ENCODE results near the gene CCDC17.

DNA sequence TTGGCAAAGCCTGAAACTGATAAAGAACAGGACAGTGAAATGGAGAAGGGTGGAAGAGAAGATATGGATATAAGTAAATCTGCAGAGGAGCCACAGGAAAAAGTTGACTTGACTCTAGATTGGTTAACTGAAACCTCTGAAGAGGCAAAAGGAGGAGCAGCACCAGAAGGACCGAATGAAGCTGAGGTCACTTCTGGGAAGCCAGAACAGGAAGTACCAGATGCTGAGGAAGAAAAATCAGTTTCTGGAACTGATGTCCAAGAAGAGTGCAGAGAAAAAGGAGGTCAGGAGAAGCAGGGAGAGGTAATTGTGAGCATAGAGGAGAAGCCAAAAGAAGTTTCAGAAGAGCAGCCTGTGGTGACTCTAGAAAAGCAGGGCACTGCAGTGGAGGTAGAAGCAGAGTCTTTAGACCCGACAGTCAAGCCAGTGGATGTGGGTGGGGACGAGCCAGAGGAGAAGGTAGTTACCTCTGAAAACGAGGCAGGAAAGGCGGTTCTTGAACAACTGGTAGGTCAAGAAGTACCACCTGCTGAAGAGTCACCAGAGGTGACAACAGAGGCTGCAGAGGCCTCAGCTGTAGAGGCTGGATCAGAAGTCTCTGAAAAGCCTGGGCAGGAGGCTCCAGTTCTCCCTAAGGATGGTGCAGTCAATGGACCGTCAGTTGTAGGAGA is 16.3 kb downstream of the CCDC17 start:
- TF ChIP-seq, protein P1, sequence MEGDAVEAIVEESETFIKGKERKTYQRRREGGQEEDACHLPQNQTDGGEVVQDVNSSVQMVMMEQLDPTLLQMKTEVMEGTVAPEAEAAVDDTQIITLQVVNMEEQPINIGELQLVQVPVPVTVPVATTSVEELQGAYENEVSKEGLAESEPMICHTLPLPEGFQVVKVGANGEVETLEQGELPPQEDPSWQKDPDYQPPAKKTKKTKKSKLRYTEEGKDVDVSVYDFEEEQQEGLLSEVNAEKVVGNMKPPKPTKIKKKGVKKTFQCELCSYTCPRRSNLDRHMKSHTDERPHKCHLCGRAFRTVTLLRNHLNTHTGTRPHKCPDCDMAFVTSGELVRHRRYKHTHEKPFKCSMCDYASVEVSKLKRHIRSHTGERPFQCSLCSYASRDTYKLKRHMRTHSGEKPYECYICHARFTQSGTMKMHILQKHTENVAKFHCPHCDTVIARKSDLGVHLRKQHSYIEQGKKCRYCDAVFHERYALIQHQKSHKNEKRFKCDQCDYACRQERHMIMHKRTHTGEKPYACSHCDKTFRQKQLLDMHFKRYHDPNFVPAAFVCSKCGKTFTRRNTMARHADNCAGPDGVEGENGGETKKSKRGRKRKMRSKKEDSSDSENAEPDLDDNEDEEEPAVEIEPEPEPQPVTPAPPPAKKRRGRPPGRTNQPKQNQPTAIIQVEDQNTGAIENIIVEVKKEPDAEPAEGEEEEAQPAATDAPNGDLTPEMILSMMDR (IDR thresholded peaks at IDR 0.05), result no peak
- no peak for TF ChIP-seq POLR2A (IDR thresholded peaks at IDR 0.05)
